T-cell (primary cell): ENCODE results near the gene ALOX5AP. TPM values are rescaled to one million over a fixed set of nuclear protein-coding genes. Genes with fewer than 3 reads are reported as not detected.

ENCODE experiments used
- ATAC-seq, 4 experiments: fragments of 200-7000 bp in 3 of 4; fragments of 150-1000 bp in 1 of 4; cut with Tn5 transposase; replicated peaks in 1 of 4; 1 replicate in 3 of 4; 2 replicates in 1 of 4; pipeline ENCODE4 v1.10.0; 2021; ENCODE audit warnings: moderate library complexity in 3 of 4, mild to moderate bottlenecking in 2 of 4, moderate number of reproducible peaks in 1 of 4
- CTCF ChIA-PET, 2 donors: fragments of 300-600 bp; sonication (Branson Sonifier 250); formaldehyde crosslinking; loops; one replicate each; lab custom pipeline; 2022; ENCODE audit warnings: antibody characterized with exemption in 2 of 2; lab: Charles Lee
- POLR2A ChIA-PET, 2 donors: fragments of 300-600 bp; sonication (Branson Sonifier 250); formaldehyde crosslinking; loops; one replicate each; lab custom pipeline; 2022; ENCODE audit warnings: antibody characterized with exemption in 2 of 2; lab: Charles Lee
- DNase-seq, 35 experiments: peaks; one replicate each; pipeline versions ENCODE4 v3.0.0 to v3.0.0-alpha.2; 2013 to 2023
- H3K27ac ChIP-seq: one replicate; pipeline ENCODE4 v1.5.1; 2013; ENCODE audit warnings: low read length
- H3K27me3 ChIP-seq, 2 experiments: replicated peaks in 1 of 2; 1 replicate in 1 of 2; 2 replicates in 1 of 2; pipeline versions ENCODE4 v1.6.1 to v1.7.0; 2013; ENCODE audit warnings: low read length in 1 of 2, mixed read lengths in 1 of 2; ENCODE audit not compliant: control insufficient read depth in 2 of 2, insufficient read depth in 2 of 2; ENCODE audit errors: extremely low read depth in 1 of 2
- H3K36me3 ChIP-seq, 2 donors: 1 replicate in 1 of 2; 2 replicates in 1 of 2; pipeline versions ENCODE4 v1.6.1 to v1.7.0; 2013; ENCODE audit warnings: low read length in 1 of 2; ENCODE audit not compliant: control insufficient read depth in 2 of 2, insufficient read depth in 1 of 2; ENCODE audit errors: extremely low read depth in 1 of 2
- H3K4me1 ChIP-seq, 2 experiments: 1 replicate in 1 of 2; 2 replicates in 1 of 2; pipeline versions ENCODE4 v1.6.1 to v1.7.0; 2013; ENCODE audit warnings: low read length in 2 of 2, mixed read lengths in 1 of 2; ENCODE audit not compliant: insufficient read depth in 2 of 2, control insufficient read depth in 1 of 2; ENCODE audit errors: extremely low read depth in 1 of 2
- H3K4me3 ChIP-seq, 2 donors: 1 replicate in 1 of 2; 2 replicates in 1 of 2; pipeline versions ENCODE4 v1.5.1 to v1.7.0; 2013; ENCODE audit warnings: mild to moderate bottlenecking in 2 of 2, low read length in 1 of 2, moderate library complexity in 1 of 2; ENCODE audit not compliant: control insufficient read depth in 1 of 2; ENCODE audit errors: extremely low read depth in 1 of 2
- H3K9me3 ChIP-seq: 2 replicates; pipeline ENCODE4 v1.7.0; 2013
- H3K27ac Mint-ChIP-seq, 2 donors: one replicate each; pipeline ENCODE4 v1.8.0; 2020 to 2021; ENCODE audit warnings: mild to moderate bottlenecking in 2 of 2, mixed read lengths in 2 of 2
- H3K27me3 Mint-ChIP-seq, 2 donors: one replicate each; pipeline ENCODE4 v1.8.0; 2021 to 2022; ENCODE audit warnings: mixed read lengths in 2 of 2
- H3K36me3 Mint-ChIP-seq: one replicate; pipeline ENCODE4 v1.8.0; 2021; ENCODE audit warnings: mixed read lengths
- H3K4me1 Mint-ChIP-seq, 3 donors: one replicate each; pipeline ENCODE4 v1.8.0; 2020 to 2022; ENCODE audit warnings: mixed read lengths in 3 of 3, mild to moderate bottlenecking in 1 of 3
- H3K4me3 Mint-ChIP-seq, 3 donors: one replicate each; pipeline ENCODE4 v1.8.0; 2020 to 2022; ENCODE audit warnings: mild to moderate bottlenecking in 3 of 3, mixed read lengths in 3 of 3, moderate library complexity in 3 of 3
- H3K9me3 Mint-ChIP-seq, 3 donors: one replicate each; pipeline ENCODE4 v1.8.0; 2020 to 2022; ENCODE audit warnings: mixed read lengths in 3 of 3
- WGBS: methylation state at CpG from one replicate; pipeline ENCODE4 v1.1.5; 2013; ENCODE audit warnings: missing lambda C conversion rate; ENCODE audit not compliant: insufficient coverage; 5-methylcytosine and 5-hydroxymethylcytosine counted together
- total RNA-seq, 35 experiments: library from RNA in 6 of 35; stranded (reverse) in 6 of 35; fragments of 120-200 nt in 1 of 35; gene quantifications; one replicate each; pipeline versions ENCODE4 v1.2.1 to v1.2.4 and lab custom pipeline; 2013 to 2026

ALOX5AP gene
- total RNA-seq, 5 donors from 2014 or later (not counting 1 experiment from before 2014, with no cell fraction given), result 24.2 to 64.9 (median 50.8) TPM

GRCh38 chr13:30739237-30739528, 3.8 kb downstream of the ALOX5AP start:
- ChIA-PET POLR2A (interaction anchor here (0.6 kb wide), 4 partner anchors 63 to 239 kb away, joined by 3 to 7 read pairs (median 4); no protein-coding TSS in a partner anchor), CTCF (interaction anchor here (0.5 to 0.7 kb wide), 2 partner anchors 35 to 605 kb away, joined by 3 to 10 read pairs; no protein-coding TSS in a partner anchor)
- H3K27me3 Mint-ChIP-seq, result no peaks in the 10 kb centered on the region
- Histone ChIP-seq H3K9me3 (no peaks in the 10 kb centered on the region), H3K4me1 (peaks cover 28 to 77% of the 10 kb centered on the region in 2 experiments), H3K27ac (peak overlapping the region; percentile 66), H3K27me3 (no peaks in the 10 kb centered on the region), H3K4me3 (no peak overlapping the region), H3K36me3 (no peaks in the 10 kb centered on the region)
- no CpG with 5 or more reads among the region's 2 CpGs for WGBS
- no peaks in the 10 kb centered on the region for H3K9me3 Mint-ChIP-seq
- DNase-seq (no peak), ATAC-seq (no peak)
- H3K4me1 Mint-ChIP-seq, result peaks cover 80 to 87% (median 81%) of the 10 kb centered on the region in 3 donors
- peak overlapping the region; percentile 88 to 98 for H3K27ac Mint-ChIP-seq
- peaks cover 16% of the 10 kb centered on the region for H3K36me3 Mint-ChIP-seq
- peak overlapping the region; percentile 3 to 78 (median 48) for H3K4me3 Mint-ChIP-seq

GRCh38 chr13:30739761-30740642, 4.7 kb downstream of the ALOX5AP start:
- Histone ChIP-seq H3K27me3 (no peaks in the 10 kb centered on the region), H3K4me1 (peaks cover 28 to 83% of the 10 kb centered on the region in 2 experiments), H3K36me3 (peaks cover 0 to 1% of the 10 kb centered on the region in 2 donors), H3K27ac (peak overlapping the region; percentile 66), H3K4me3 (peak overlapping the region in 1 of 2 donors; percentile 28), H3K9me3 (no peaks in the 10 kb centered on the region)
- ATAC-seq (peak; percentile 60 to 71 (median 68)), DNase-seq (peak; percentile 14 to 80 (median 46))
- no peaks in the 10 kb centered on the region for H3K27me3 Mint-ChIP-seq
- H3K4me3 Mint-ChIP-seq, result peak overlapping the region; percentile 72 to 78 (median 78)
- H3K36me3 Mint-ChIP-seq, result peaks cover 23% of the 10 kb centered on the region
- ChIA-PET POLR2A (interaction anchor here in 1 of 2 donors (0.5 to 0.7 kb wide), 3 partner anchors 124 to 365 kb away, joined by 3 to 4 read pairs (median 3); no protein-coding TSS in a partner anchor), CTCF (interaction anchor here in 1 of 2 donors (0.5 to 1.1 kb wide), 3 partner anchors 34 to 625 kb away, joined by 3 read pairs; no protein-coding TSS in a partner anchor)
- peak overlapping the region; percentile 88 to 98 for H3K27ac Mint-ChIP-seq
- 38% methylated on average over 1 of the region's 14 CpGs for WGBS
- H3K9me3 Mint-ChIP-seq, result no peaks in the 10 kb centered on the region
- peaks cover 80 to 87% (median 82%) of the 10 kb centered on the region in 3 donors for H3K4me1 Mint-ChIP-seq

DNA sequence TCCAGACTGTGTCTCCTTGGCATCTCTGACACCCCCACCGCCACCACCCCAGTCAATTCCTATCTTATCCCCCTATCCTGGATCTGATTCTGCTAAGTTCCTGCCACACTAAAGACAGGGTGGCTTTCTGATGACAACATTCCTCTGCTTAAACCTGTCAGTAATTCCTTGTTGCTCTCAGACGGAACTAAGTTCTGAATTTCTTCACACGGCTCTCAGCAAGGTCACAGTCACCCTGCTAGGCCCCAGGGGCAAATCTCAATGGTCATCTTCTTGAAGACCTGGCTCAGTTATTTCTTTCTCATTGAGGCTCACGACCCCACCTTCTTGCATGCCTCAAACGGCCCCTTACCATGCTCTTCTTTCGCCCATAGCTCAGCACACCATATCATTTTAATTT, 7.6 kb downstream of the ALOX5AP start:
- ChIA-PET POLR2A (no interaction called here), CTCF (interaction anchor here in 1 of 2 donors (0.8 kb wide), 1 partner anchor 9 kb away, joined by 3 read pairs; no protein-coding TSS in a partner anchor)
- H3K4me1 Mint-ChIP-seq, result peaks cover 67 to 82% (median 73%) of the 10 kb centered on the region in 3 donors
- peaks cover 11 to 78% of the 10 kb centered on the region in 2 experiments for H3K4me1 ChIP-seq
- DNase-seq (no peak), ATAC-seq (no peak)
- H3K27ac Mint-ChIP-seq, result peak overlapping the region; percentile 28 to 67
- no peaks in the 10 kb centered on the region for H3K27me3 ChIP-seq
- no peak overlapping the region for H3K4me3 ChIP-seq
- H3K36me3 ChIP-seq, result peaks cover 0 to 14% of the 10 kb centered on the region in 2 donors
- H3K9me3 ChIP-seq, result no peaks in the 10 kb centered on the region
- H3K9me3 Mint-ChIP-seq, result no peaks in the 10 kb centered on the region
- H3K4me3 Mint-ChIP-seq, result peak overlapping the region in 1 of 3 donors; percentile 29
- H3K36me3 Mint-ChIP-seq, result peaks cover 41% of the 10 kb centered on the region
- WGBS, result 97% methylated on average over 4 of the region's 6 CpGs
- H3K27me3 Mint-ChIP-seq, result no peaks in the 10 kb centered on the region
- H3K27ac ChIP-seq, result no peak overlapping the region

DNA sequence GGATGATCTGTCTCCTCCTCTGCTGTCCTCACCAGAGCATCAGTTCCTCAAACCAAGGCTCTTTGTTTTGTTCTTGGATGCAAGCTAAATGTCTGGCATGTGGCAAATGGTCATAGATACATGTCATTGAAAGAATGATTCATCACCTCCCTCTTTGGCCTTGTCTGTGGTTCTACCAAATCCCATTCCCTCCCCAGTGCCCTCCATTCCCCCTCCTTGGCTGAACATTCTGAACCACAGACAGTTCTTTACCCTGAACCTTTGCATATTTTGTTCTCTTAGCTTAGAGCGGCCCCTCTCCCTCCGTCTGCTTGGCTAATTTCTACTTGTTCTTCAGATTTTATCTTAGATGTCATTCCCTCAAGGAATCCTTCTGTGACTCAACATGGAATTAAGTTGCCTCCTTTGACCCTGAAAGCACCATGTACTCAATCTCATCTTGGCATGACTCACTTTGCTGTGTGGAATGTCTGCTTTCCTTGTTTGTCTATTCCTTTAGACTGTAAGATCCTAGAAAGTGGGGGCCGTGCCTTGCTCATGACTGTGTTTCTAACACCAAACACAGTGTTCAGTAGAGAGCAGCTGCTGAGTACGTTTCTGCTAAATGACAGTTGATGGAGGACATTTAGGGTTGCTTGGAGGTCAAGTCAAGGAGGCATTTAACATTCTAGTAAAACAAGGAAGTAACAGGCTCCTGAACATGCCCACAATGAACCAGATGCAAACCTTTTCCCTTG, 8.1 kb downstream of the ALOX5AP start:
- Mint-ChIP-seq H3K36me3 (peaks cover 44% of the 10 kb centered on the region), H3K4me3 (peak overlapping the region in 2 of 3 donors; percentile 29 to 53), H3K4me1 (peaks cover 61 to 76% (median 67%) of the 10 kb centered on the region in 3 donors), H3K27me3 (no peaks in the 10 kb centered on the region), H3K27ac (peak overlapping the region; percentile 28 to 67), H3K9me3 (no peaks in the 10 kb centered on the region)
- POLR2A ChIA-PET, result interaction anchor here in 1 of 2 donors (0.6 kb wide), 1 partner anchor 24 kb away, joined by 3 read pairs; no protein-coding TSS in a partner anchor
- Histone ChIP-seq H3K9me3 (no peaks in the 10 kb centered on the region), H3K4me3 (no peak overlapping the region), H3K27ac (peak overlapping the region; percentile 69), H3K4me1 (peaks cover 11 to 72% of the 10 kb centered on the region in 2 experiments), H3K27me3 (no peaks in the 10 kb centered on the region), H3K36me3 (peaks cover 0 to 17% of the 10 kb centered on the region in 2 donors)
- ATAC-seq (no peak), DNase-seq (no peak)
- CTCF ChIA-PET, result interaction anchor here in 1 of 2 donors (0.8 kb wide), 1 partner anchor 10 kb away, joined by 3 read pairs; no protein-coding TSS in a partner anchor
- WGBS, result 67% methylated on average over 1 of the region's 4 CpGs

- 60% methylated on average over 1 of the region's 7 CpGs for WGBS
- peak overlapping the region; percentile 69 for H3K27ac ChIP-seq
- DNase-seq, result peak; percentile 51 to 91 (median 82)
- H3K4me3 ChIP-seq, result no peak overlapping the region
- peak; percentile 86 to 89 (median 88) for ATAC-seq
- CTCF ChIA-PET, result no interaction called here
- no peaks in the 10 kb centered on the region for H3K27me3 Mint-ChIP-seq
- H3K9me3 ChIP-seq, result no peaks in the 10 kb centered on the region
- H3K9me3 Mint-ChIP-seq, result no peaks in the 10 kb centered on the region
- peak overlapping the region; percentile 21 to 53 (median 40) for H3K4me3 Mint-ChIP-seq
- H3K36me3 Mint-ChIP-seq, result peaks cover 51% of the 10 kb centered on the region
- H3K36me3 ChIP-seq, result peaks cover 0 to 22% of the 10 kb centered on the region in 2 donors
- H3K4me1 Mint-ChIP-seq, result peaks cover 55 to 70% (median 60%) of the 10 kb centered on the region in 3 donors
- H3K27me3 ChIP-seq, result no peaks in the 10 kb centered on the region
- H3K27ac Mint-ChIP-seq, result peak overlapping the region; percentile 56 to 67
- peaks cover 11 to 65% of the 10 kb centered on the region in 2 experiments for H3K4me1 ChIP-seq
- POLR2A ChIA-PET, result interaction anchor here in 1 of 2 donors (0.6 kb wide), 1 partner anchor 23 kb away, joined by 3 read pairs; no protein-coding TSS in a partner anchor
Observed at GRCh38 chr13:30744056-30744680, 8.8 kb downstream of the ALOX5AP start.
